GM19468 (cell line): Measurements from ENCODE around the gene RAD9A.

ENCODE experiments used
- ATAC-seq: cut with Tn5 transposase; IDR thresholded peaks from one replicate; pipeline ENCODE4 v1.9.1; 2021; ENCODE audit warnings: mild to moderate bottlenecking, moderate library complexity, moderate number of reproducible peaks; ENCODE audit not compliant: unreplicated experiment; ENCODE audit errors: extremely low read depth

RAD9A gene

DNA sequence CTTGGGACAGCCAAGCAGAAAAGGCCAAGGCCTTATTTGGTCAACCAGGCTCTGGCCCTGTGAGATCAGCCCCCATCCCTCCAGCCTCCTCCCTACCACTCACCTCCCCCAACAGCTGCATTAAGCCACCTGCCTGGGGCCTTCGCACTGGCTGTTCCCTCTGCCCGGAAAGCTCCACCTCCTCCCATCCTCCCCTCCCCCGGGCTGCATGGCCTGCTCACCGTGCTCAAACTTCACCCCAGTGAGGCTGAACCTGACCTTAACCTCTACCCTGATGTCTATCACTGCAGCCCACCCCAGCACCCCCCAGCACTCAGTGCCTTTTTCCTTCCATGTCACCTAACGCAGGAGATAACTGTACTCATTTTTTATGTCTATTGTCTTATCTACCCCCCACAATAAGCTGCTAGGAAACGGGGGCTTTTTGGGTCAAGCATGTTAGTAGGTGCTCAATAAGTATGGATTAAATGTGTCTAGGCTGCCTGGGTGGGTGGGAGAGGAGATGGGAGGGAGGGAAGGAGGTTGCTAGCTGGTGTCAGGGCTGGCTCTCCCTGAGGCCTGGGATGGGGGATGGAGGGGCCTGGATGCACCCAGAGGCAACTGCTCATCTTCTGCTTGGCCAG, 44.8 kb downstream of the RAD9A start:
- ATAC-seq: no peak

DNA sequence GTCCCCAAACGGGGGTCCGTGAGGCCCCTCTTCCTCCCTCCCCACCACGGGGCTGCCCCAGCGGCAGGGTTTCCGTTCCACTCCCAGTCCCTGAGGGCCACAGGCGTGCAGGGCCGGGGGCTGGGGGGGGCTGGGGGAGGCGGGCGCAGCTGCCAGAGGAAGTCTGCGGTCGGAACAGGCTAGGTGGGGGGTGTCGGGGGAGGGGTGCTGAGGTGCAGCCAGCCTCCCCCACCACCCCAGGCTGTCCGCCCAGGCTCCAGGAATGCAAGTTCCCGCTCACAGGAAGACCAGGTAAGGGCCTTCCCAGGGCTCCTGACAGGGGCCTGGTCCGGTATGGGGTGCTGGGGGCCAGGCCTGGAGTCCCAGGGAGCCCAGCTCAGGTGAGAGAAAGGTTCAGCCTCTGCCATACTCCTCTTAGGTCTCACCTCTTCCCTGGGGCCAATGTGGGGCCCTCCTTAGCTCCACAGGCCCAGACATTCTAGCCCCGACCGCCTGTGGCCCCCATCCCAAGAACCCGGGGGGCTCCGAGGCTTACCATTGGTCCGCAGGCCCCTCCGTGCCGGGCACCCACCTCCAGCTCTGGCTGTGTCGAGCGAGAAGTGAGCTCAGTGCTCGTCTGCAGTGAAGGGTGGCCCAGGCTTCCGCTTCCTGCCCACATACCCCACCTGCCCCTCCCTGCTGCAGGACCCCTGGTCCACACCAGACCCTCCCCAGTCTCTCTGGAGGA, 45.5 kb downstream of the RAD9A start, which contains the start of gene PTPRCAP:
Gene PTPRCAP, minus strand, starts transcription at position 601 of the 727 bp plus-strand sequence. Its CDS starts 63 bp downstream, at position 538.
- no peak for ATAC-seq

DNA sequence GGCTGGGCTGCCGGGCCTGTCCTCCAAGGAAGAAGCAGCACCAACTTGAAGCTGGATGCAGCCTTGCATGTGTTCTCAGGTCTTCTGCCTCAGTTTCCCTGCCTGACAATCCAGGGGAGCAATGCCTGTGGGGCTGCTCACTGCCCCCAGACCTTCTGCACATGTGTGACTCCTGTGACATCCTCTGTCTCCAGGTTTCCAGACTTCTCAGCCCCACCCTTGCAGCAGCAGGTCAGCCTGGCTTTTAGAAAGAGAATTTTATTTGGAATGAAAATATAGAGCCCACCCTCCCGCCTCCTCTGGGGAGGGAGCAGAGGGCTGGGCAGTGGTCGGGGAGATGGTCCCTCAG, 46.0 kb downstream of the RAD9A start:
- ATAC-seq: no peak

GRCh38 chr11:67438158-67438902, 46.5 kb downstream of the RAD9A start:
- ATAC-seq: no peak

- ATAC-seq: no peak
Measured at GRCh38 chr11:67439321-67440228, 47.8 kb downstream of the RAD9A start.

- no peak for ATAC-seq
Measured at GRCh38 chr11:67440229-67441097, 48.7 kb downstream of the RAD9A start.

GRCh38 chr11:67441098-67441563, 49.3 kb downstream of the RAD9A start:
- no peak for ATAC-seq

GRCh38 chr11:67441731-67442351, 50.1 kb downstream of the RAD9A start:
- no peak for ATAC-seq

DNA sequence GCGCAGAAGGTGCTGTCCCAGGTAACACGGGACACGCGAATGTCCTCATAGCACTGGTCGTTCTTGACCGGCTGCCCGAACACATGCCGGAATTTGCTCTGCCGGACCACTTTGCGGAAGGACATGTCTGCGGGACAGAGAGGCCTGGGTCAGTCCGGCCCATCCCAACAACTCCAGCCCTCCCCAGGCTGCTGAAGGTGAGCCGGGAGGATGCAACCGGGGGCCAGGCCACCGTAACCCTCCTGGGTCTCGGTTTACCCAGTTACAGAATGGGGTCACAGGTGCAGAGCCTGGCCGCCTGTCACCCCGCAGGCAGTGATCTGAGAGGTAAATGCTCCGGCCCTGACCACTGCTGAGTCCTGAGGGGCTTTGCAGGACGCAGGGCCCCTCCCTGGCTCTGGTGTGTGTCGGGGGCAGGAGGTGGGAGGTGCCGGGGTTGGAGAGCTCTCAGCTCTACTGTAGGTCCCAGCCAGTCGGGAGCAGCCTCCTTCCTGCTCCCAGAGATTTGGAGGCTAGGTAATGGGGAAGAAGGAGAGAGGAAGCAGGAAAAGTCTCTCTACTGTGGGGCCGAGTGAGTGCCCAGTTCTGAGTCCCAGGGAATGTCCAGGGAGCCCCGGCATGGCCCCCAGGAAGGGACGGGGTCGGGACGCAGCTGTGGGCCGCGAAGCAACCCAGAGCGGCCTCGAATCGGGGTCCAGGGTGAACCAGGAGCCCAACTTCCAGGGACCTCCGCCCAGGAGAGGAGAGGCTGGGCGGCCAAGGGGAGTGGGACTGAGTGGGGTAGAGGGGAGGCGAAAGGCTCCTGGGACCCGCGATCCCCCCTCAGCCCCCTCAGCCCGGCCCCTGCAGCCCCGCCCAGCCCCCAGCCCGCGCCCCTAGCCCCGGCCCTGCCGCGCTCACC, 51.0 kb downstream of the RAD9A start:
- no peak for ATAC-seq

DNA sequence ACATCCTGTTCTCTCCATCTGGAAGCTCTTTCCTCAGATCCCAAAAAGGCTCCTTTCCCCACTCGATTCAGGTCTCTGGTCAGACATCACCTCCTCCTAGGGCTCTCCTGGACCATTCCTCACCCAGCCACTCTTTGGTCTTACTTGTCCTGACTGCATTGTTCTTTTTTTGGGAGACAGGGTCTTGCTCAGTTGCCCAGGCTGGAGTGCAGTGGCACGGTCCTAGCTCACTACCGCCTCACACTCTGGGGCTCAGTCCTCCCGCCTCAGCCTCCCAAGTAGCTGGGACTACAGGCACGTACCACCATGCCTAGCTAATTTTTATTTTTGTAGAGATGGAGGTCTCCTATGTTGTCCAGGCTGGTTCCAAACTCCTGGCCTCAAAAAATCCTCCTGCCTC, 53.7 kb downstream of the RAD9A start:
- ATAC-seq: no peak
